Heart left ventricle (tissue), 16 donors: ENCODE results near the gene PDE10A. TPM values are rescaled to one million over a fixed set of nuclear protein-coding genes. Genes with fewer than 3 reads are reported as not detected.

Source experiments
- ATAC-seq, 4 donors: fragments of 200-7000 bp; cut with Tn5 transposase; one replicate each; pipeline ENCODE4 v1.9.1; 2020 to 2022; ENCODE audit warnings: moderate library complexity in 4 of 4, mild to moderate bottlenecking in 3 of 4, moderate number of reproducible peaks in 1 of 4
- DNase-seq, 5 donors: peaks; one replicate each; pipeline ENCODE4 v3.0.0-alpha.2; 2020
- H3K27ac ChIP-seq, 12 donors: fragments of 200-600 bp; sonication (generic) in 4 of 12; one replicate each; pipeline versions ENCODE4 v1.5.0 to v1.8.0; 2016 to 2022; ENCODE audit warnings: mild to moderate bottlenecking in 2 of 12
- H3K27me3 ChIP-seq, 9 donors: fragments of 200-600 bp; sonication (generic) in 2 of 9; one replicate each; pipeline versions ENCODE4 v1.5.1 to v1.8.0; 2016 to 2022; ENCODE audit warnings: mild to moderate bottlenecking in 3 of 9
- H3K36me3 ChIP-seq, 9 donors: fragments of 200-600 bp; sonication (generic) in 2 of 9; one replicate each; pipeline versions ENCODE4 v1.5.0 to v1.8.0; 2018 to 2022; ENCODE audit warnings: mild to moderate bottlenecking in 2 of 9
- H3K4me1 ChIP-seq, 12 donors: fragments of 200-600 bp; sonication (generic) in 4 of 12; one replicate each; pipeline versions ENCODE4 v1.5.0 to v1.8.0; 2016 to 2022; ENCODE audit warnings: mild to moderate bottlenecking in 3 of 12
- H3K4me3 ChIP-seq, 12 donors: fragments of 200-600 bp; sonication (generic) in 4 of 12; one replicate each; pipeline versions ENCODE4 v1.5.0 to v1.8.0; 2017 to 2022; ENCODE audit warnings: mild to moderate bottlenecking in 9 of 12, moderate library complexity in 4 of 12
- H3K9me3 ChIP-seq, 12 donors: fragments of 200-600 bp; sonication (generic) in 4 of 12; one replicate each; pipeline versions ENCODE4 v1.5.0 to v1.8.0; 2016 to 2022; ENCODE audit warnings: mild to moderate bottlenecking in 1 of 12
- CTCF ChIP-seq, 12 donors: fragments of 200-600 bp; sonication (generic) in 4 of 12; IDR thresholded peaks; one replicate each; pipeline versions ENCODE4 v1.5.0 to v1.8.0; 2018 to 2022; ENCODE audit warnings: antibody characterized with exemption in 12 of 12, mild to moderate bottlenecking in 5 of 12
- POLR2A ChIP-seq, 2 donors: fragments of 450-650 bp; IDR thresholded peaks; one replicate each; pipeline ENCODE4 v1.6.1; 2017; ENCODE audit warnings: antibody characterized with exemption in 2 of 2, mild to moderate bottlenecking in 2 of 2, moderate library complexity in 2 of 2
- WGBS, 4 donors: extraction: QIAGEN DNeasy Blood & Tissue Kit in 2 of 4; methylation state at CpG; one replicate each; pipeline versions ENCODE4 v1.1.5 to v1.1.7; 2013 to 2018; 5-methylcytosine and 5-hydroxymethylcytosine counted together
- intact Hi-C, 10 donors: fragments of 100-400 bp; cut with DNase I; formaldehyde crosslinking; loops; one replicate each; pipeline versions ENCODE4 v1.11.1 to v1.14.2; 2022
- polyA plus RNA-seq, 2 donors: library from polyadenylated mRNA; stranded (reverse); fragments of 200-250 nt; gene quantifications; one replicate each; pipeline ENCODE4 v1.2.3, GENCODE V29; 2013
- total RNA-seq, 9 donors: library from RNA; depleted of rRNA in 2 of 9; stranded (reverse); fragments of >200 nt in 2 of 9; fragmentation: NEBNext Ultra II Directional in 3 of 9; extraction: Animal tissue kit (Norgen Biotek cat#: 25700) in 3 of 9; gene quantifications; one replicate each; pipeline versions ENCODE4 v1.1.0 to v1.2.4, GENCODE V29; 2016 to 2023
- donor health status: ischemic (EF 13 %, LVEDD 7.1; RV severe dilation, severe dysfunction).
- donor health status: healthy with polysubstance abuse.
- donor health status: DM: no; HTN: yes; CAD: no.
- donor health status: DM: no; HTN: no; CAD: no.
- donor health status: ischemic (EF 25% LVEDD 6.9; RV normal size, moderate dysfunction).
- donor health status: ischemic (EF 25% LVEDD 5.7; RV mildly dilated, moderate dysfunction).
- donor health status: healthy.
- donor health status: DM: yes; HTN: yes; CAD: no.
- donor health status: ischemic (EF 35%, LVEDD 5.7; RV mildly dilated, moderate dysfunction).
- donor health status: nonischemic (EF 11% LVEDD 7.7; RV severe dilation, severe dysfunction).
- donor health status: DM: yes; HTN: yes; CAD: no.
- donor health status: PGD.
- donor health status: ischemic (EF 29% LVEDD 5.4; RV normal size, mild dysfunction).
- donor health status: nonischemic (EF 23%, LVEDD 6.1; RV moderate dilation, normal function).

PDE10A gene
- total and polyA plus RNA-seq, 11 donors = 4.2 to 22.4 (median 12.8) TPM

- intact Hi-C loops = no loop called here
- peaks cover 0 to 4% (median 0%) of the 10 kb centered on the region in 12 donors for H3K9me3 ChIP-seq
- DNase-seq (no peak), ATAC-seq (no peak)
- no peaks in the 10 kb centered on the region for H3K36me3 ChIP-seq
- TF ChIP-seq CTCF (IDR thresholded peaks at IDR 0.05) (no peak), POLR2A (IDR thresholded peaks at IDR 0.05) (no peak)
- H3K27ac ChIP-seq = no peak overlapping the region
- H3K27me3 ChIP-seq = no peaks in the 10 kb centered on the region
- H3K4me3 ChIP-seq = no peak overlapping the region
- WGBS, 4 donors = 73 to 78% (median 74%) methylated on average over 13 of the region's 13 CpGs
- H3K4me1 ChIP-seq = no peaks in the 10 kb centered on the region
Measured at GRCh38 chr6:165300422-165300936, 362.6 kb downstream of the PDE10A start.

DNA sequence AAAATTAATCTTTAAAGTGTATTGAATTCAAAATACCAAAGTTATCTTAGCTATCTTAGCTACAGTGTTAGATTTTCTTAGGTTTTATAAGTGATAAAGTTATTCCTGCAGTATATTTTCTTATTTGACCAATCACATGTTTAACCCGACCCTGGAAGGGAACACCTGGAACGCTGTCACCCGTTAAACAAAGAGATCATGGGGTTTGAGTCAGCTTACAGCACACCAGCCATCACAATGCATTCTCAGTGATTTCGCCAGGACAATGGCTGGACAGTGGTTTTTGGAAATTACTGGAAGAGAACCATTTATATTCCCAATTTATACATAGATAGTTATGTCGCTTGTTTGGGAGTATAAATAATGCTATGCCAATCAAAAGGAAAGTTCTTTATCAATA, 364.2 kb downstream of the PDE10A start:
- DNase-seq = no peak
- ATAC-seq = no peak
- no peaks in the 10 kb centered on the region for H3K4me1 ChIP-seq
- H3K4me3 ChIP-seq = no peak overlapping the region
- no peaks in the 10 kb centered on the region for H3K27me3 ChIP-seq
- H3K36me3 ChIP-seq = no peaks in the 10 kb centered on the region
- H3K27ac ChIP-seq = no peak overlapping the region
- peaks cover 0 to 4% (median 0%) of the 10 kb centered on the region in 12 donors for H3K9me3 ChIP-seq
- no peak for TF ChIP-seq CTCF (IDR thresholded peaks at IDR 0.05)
- TF ChIP-seq POLR2A (IDR thresholded peaks at IDR 0.05) = no peak
- intact Hi-C loops = no loop called here
- 84 to 90% (median 87%) methylated on average over 5 of the region's 5 CpGs for WGBS, 4 donors

GRCh38 chr6:165298402-165298801, 364.6 kb downstream of the PDE10A start:
- H3K4me3 ChIP-seq = no peak overlapping the region
- H3K27me3 ChIP-seq = no peaks in the 10 kb centered on the region
- intact Hi-C loops = no loop called here
- TF ChIP-seq POLR2A (IDR thresholded peaks at IDR 0.05) = no peak
- no peak for TF ChIP-seq CTCF (IDR thresholded peaks at IDR 0.05)
- WGBS, 4 donors = 79 to 86% (median 83%) methylated on average over 6 of the region's 6 CpGs
- H3K27ac ChIP-seq = no peak overlapping the region
- ATAC-seq (no peak), DNase-seq (no peak)
- H3K36me3 ChIP-seq = no peaks in the 10 kb centered on the region
- peaks cover 0 to 4% (median 0%) of the 10 kb centered on the region in 12 donors for H3K9me3 ChIP-seq
- H3K4me1 ChIP-seq = no peaks in the 10 kb centered on the region

DNA sequence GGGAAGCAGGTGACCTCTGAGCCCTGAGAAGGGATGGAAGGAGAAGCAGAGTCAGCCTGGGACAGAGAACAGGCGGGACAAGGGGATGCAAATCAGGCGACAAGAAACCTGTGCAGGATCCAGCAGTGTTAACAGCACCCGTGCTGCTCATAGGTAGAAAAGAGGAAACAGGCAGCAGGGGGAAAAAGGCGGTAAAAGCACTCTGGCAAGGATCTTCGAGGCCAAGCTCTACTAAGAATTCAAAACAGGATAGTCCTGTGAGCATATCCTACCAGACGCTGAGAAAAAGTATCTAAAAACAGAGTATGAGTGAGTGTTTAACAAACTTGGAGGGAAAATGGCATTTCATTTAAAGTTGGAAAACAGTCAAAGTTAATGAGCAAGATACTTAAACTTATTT, 370.4 kb downstream of the PDE10A start:
- no peak for ATAC-seq
- H3K27ac ChIP-seq = no peak overlapping the region
- no peaks in the 10 kb centered on the region for H3K27me3 ChIP-seq
- no peaks in the 10 kb centered on the region for H3K36me3 ChIP-seq
- no peak for DNase-seq
- intact Hi-C loops = no loop called here
- TF ChIP-seq CTCF (IDR thresholded peaks at IDR 0.05) = no peak
- no peak for TF ChIP-seq POLR2A (IDR thresholded peaks at IDR 0.05)
- peaks cover 0 to 5% (median 0%) of the 10 kb centered on the region in 12 donors for H3K9me3 ChIP-seq
- 77 to 84% (median 80%) methylated on average over 6 of the region's 6 CpGs for WGBS, 4 donors
- H3K4me1 ChIP-seq = no peaks in the 10 kb centered on the region
- no peak overlapping the region for H3K4me3 ChIP-seq
